Thoracic aorta (tissue), 2 donors: ENCODE results near the gene DCUN1D4. TPM values are rescaled to one million over a fixed set of nuclear protein-coding genes. Genes with fewer than 3 reads are reported as not detected.

Source experiments
- ATAC-seq: fragments of 150-250 bp; one replicate; pipeline ENCODE4 v1.8.0; 2017; ENCODE audit warnings: low read depth; ENCODE audit not compliant: insufficient number of reproducible peaks, low FRiP score
- DNase-seq: peaks from one replicate; pipeline ENCODE4 v3.0.0-alpha.2; 2020; ENCODE audit warnings: low spot score
- H3K27ac ChIP-seq, 2 donors: fragments of 200-600 bp; sonication (generic); 1 replicate in 1 of 2; 2 replicates in 1 of 2; pipeline ENCODE4 v1.5.1; 2016; ENCODE audit warnings: mild to moderate bottlenecking in 2 of 2, moderate library complexity in 2 of 2
- H3K27me3 ChIP-seq: fragments of 200-600 bp; sonication (generic); replicated peaks from 2 replicates; pipeline ENCODE4 v1.6.0; 2016; ENCODE audit warnings: mild to moderate bottlenecking; ENCODE audit not compliant: insufficient read depth
- H3K36me3 ChIP-seq: fragments of 200-600 bp; sonication (generic); one replicate; pipeline ENCODE4 v1.5.1; 2016
- H3K4me1 ChIP-seq, 2 donors: fragments of 200-600 bp; sonication (generic); 1 replicate in 1 of 2; 2 replicates in 1 of 2; pipeline versions ENCODE4 v1.5.1 to v1.6.0; 2016; ENCODE audit warnings: low read depth in 2 of 2, mild to moderate bottlenecking in 1 of 2; ENCODE audit not compliant: control insufficient read depth in 1 of 2
- H3K4me3 ChIP-seq: fragments of 200-600 bp; sonication (generic); 2 replicates; pipeline ENCODE4 v1.5.1; 2016; ENCODE audit warnings: mild to moderate bottlenecking
- H3K9me3 ChIP-seq: fragments of 200-600 bp; sonication (generic); 2 replicates; pipeline ENCODE4 v1.5.1; 2016
- total RNA-seq, 2 donors: library from RNA; depleted of rRNA; stranded (reverse); fragments of >200 nt; gene quantifications; one replicate each; pipeline versions ENCODE4 v1.1.0 to v1.2.3, GENCODE V29; 2016
- TF ChIP-seq, protein P1 (sequence below): fragments of 200-600 bp; sonication (generic); IDR thresholded peaks from one replicate; pipeline ENCODE4 v1.5.1; 2019; ENCODE audit warnings: antibody characterized with exemption

The DCUN1D4 gene
- total RNA-seq, 2 donors from 2014 or later: 30.3 to 53.8 TPM

GRCh38 chr4:51849430-51849829 is 6.5 kb downstream of the DCUN1D4 start:
- no peak overlapping the region for H3K4me3 ChIP-seq
- no peaks in the 10 kb centered on the region for H3K27me3 ChIP-seq
- ATAC-seq (no peak), DNase-seq (no peak)
- H3K4me1 ChIP-seq: peaks cover 11 to 65% of the 10 kb centered on the region in 2 donors
- no peak overlapping the region for H3K27ac ChIP-seq
- TF ChIP-seq, protein P1, sequence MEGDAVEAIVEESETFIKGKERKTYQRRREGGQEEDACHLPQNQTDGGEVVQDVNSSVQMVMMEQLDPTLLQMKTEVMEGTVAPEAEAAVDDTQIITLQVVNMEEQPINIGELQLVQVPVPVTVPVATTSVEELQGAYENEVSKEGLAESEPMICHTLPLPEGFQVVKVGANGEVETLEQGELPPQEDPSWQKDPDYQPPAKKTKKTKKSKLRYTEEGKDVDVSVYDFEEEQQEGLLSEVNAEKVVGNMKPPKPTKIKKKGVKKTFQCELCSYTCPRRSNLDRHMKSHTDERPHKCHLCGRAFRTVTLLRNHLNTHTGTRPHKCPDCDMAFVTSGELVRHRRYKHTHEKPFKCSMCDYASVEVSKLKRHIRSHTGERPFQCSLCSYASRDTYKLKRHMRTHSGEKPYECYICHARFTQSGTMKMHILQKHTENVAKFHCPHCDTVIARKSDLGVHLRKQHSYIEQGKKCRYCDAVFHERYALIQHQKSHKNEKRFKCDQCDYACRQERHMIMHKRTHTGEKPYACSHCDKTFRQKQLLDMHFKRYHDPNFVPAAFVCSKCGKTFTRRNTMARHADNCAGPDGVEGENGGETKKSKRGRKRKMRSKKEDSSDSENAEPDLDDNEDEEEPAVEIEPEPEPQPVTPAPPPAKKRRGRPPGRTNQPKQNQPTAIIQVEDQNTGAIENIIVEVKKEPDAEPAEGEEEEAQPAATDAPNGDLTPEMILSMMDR: no peak
- no peaks in the 10 kb centered on the region for H3K36me3 ChIP-seq
- no peaks in the 10 kb centered on the region for H3K9me3 ChIP-seq

DNA sequence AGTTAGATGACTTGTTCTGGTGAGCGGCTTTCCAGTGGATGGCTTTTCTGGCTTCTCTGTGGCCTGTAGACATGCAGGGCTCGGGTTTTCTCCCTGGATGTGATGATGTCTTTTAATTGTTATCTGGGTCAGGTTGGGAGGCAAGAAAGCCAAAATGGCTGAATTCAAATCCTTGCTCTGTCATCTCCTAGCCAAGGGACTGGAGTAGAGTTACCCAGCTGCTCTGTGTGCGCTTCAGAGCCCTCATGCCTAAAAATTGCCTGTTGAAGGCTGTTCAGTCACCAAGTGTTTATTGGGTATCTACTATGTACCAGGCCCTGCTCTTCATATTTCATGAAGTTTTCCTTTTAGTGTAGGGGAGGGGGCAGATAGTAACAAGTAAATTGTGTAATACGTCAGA is 7.3 kb downstream of the DCUN1D4 start:
- Histone ChIP-seq H3K27me3 (no peaks in the 10 kb centered on the region), H3K4me1 (peaks cover 11 to 68% of the 10 kb centered on the region in 2 donors), H3K4me3 (no peak overlapping the region), H3K9me3 (no peaks in the 10 kb centered on the region), H3K27ac (no peak overlapping the region), H3K36me3 (no peaks in the 10 kb centered on the region)
- no peak for ATAC-seq
- no peak for DNase-seq
- TF ChIP-seq, protein P1: no peak

DNA sequence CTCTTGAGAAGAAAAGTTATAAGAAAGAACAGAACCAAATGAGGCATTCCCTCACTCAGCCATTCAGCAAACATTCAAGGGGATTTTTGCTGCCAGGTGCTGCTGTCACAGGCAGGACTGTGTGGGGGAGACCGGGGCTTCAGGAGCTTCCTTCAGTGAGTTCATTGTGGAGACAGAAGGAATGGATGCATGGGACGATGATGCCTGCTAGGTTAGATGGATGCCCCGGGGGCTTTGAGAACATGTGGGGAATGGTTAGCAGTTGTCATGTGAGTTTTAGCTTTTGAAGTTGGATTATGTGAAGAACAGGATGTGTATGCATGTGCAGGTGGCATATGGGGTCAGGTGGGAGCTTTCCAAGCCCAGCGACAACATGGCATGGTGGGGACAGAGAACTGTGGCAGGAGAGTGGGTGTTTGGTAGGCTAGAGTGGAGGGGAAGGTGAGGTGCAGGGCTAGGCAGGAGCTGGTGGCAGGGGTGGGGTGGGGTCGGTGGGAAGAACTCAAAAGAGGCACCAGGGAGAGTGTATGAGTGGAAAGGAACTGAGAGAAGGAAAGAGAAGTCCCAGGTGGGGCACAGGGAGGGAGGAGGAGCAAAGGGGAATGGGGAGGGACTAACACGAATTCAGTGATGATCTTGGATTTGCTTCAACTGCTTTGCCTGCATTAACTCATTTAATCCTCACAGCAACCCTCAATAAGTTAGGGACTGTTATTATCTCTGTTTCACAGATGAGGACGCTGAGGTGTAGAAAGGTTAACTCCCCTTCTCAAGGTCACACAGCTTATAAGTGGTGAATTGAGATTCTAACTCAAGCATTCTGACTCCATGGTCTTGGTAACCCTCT is 8.4 kb downstream of the DCUN1D4 start:
- no peak overlapping the region for H3K27ac ChIP-seq
- no peaks in the 10 kb centered on the region for H3K27me3 ChIP-seq
- no peaks in the 10 kb centered on the region for H3K36me3 ChIP-seq
- H3K4me3 ChIP-seq: no peak overlapping the region
- peaks cover 18 to 66% of the 10 kb centered on the region in 2 donors for H3K4me1 ChIP-seq
- H3K9me3 ChIP-seq: no peaks in the 10 kb centered on the region
- ATAC-seq (no peak), DNase-seq (no peak)
- TF ChIP-seq, protein P1: no peak

DNA sequence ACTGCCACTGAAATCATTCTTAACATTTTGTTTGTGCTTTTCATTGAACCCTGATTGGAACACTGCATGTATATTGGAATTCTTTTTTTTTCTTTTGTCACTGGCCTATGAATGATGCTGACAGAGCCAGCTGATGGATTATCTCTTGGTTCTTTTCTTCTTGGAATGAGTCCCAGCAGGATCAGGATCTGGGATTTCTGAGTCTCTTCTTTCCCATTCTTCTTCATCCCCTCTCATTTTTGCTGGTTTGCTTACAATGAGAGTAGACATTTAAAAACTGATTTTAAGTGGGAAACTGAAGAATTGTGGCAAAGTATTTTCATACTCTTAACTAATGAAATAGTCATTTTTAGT is 9.0 kb downstream of the DCUN1D4 start:
- Histone ChIP-seq H3K4me3 (no peak overlapping the region), H3K4me1 (peaks cover 18 to 68% of the 10 kb centered on the region in 2 donors), H3K9me3 (no peaks in the 10 kb centered on the region), H3K27me3 (no peaks in the 10 kb centered on the region), H3K27ac (no peak overlapping the region), H3K36me3 (no peaks in the 10 kb centered on the region)
- DNase-seq: no peak
- TF ChIP-seq, protein P1: no peak
- ATAC-seq: no peak

DNA sequence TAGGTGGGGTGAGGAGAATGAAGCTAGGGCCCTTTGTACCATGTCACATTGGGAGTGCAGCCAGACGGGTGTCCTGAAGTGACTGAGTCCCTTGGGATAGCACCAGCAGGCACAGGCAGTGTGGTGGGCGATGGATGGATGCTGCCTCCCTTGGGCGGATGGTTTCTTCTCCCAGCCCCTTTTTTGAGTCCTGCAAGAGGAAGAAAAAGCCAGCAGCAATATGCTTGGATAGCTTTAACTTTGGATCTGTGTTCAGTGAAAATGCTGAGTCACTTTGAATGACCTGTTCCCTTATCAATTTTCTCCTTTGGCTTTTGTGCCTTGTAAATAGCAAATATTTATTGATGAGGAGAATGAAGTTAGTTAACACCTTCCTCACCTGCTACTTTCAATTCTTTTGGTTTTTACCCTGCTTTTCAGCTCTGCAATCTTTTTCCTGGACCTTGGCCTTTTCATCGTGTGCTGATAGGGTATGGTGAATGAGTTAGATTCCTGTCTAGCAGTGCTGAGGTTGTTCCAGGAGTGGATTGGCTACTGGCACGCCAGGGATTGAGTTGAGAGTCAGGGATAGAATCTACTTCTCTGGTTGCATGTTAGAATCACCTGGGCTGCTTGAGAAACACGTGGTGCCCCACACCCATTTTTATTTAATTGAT is 10.2 kb downstream of the DCUN1D4 start:
- Histone ChIP-seq H3K27me3 (no peaks in the 10 kb centered on the region), H3K9me3 (no peaks in the 10 kb centered on the region), H3K4me1 (peaks cover 18 to 69% of the 10 kb centered on the region in 2 donors), H3K27ac (peak overlapping the region; percentile 3 to 11), H3K4me3 (no peak overlapping the region), H3K36me3 (no peaks in the 10 kb centered on the region)
- ATAC-seq: no peak
- no peak for DNase-seq
- TF ChIP-seq, protein P1: no peak
